AG09309 (cell line): ENCODE results near the gene KRT9.

Experiments
- DNase-seq: peaks from one replicate; pipeline ENCODE4 v3.0.0-alpha.2; 2010; ENCODE audit warnings: low read depth
- H3K4me3 ChIP-seq: 2 replicates; pipeline ENCODE4 v1.5.1; 2011; ENCODE audit warnings: mild to moderate bottlenecking, low read depth, low read length, moderate library complexity; ENCODE audit not compliant: control insufficient read depth
- TF ChIP-seq, protein P1 (sequence below): IDR thresholded peaks from 2 replicates; pipeline ENCODE4 v1.5.1; 2011; ENCODE audit warnings: mild to moderate bottlenecking, low read depth, low read length, inconsistent platforms; ENCODE audit not compliant: insufficient read depth, control insufficient read depth; ENCODE audit errors: missing control alignments

Gene KRT9

DNA sequence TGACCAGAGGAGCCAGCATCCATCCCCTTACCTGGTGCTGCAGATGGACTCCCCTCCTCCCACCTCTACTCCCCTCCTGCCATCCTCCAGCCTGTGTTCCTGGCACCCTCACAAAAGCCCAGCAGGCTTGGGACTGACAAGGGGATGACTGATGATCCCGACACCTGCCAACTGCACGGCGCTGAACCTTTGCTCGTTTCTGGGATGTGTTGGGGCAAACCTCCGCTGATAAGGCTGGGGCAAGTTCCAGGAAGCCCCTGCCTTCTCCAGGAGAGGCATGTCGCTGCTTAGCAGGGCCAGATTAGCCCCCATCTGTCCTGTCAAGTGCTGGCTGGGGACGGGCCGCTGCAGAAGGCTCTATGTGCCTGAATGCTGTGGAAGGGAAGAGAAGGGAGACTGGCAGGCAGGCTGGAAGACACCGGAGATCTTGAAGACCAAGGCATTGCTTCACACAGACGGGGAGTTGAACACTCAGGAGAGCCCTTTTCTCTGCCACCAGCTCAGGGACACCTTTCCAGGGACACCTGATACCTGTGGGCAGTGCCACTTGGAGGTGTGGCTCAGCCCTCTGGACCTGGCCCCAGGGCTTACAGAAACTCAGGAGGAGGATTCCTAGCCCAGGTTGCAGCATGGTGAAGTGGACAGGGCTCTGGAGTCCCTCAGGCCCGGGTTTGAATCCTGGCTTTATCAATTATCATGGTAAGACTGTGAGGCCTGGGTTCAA is 52.2 kb downstream of the KRT9 start:
- DNase-seq, result no peak
- TF ChIP-seq, protein P1, sequence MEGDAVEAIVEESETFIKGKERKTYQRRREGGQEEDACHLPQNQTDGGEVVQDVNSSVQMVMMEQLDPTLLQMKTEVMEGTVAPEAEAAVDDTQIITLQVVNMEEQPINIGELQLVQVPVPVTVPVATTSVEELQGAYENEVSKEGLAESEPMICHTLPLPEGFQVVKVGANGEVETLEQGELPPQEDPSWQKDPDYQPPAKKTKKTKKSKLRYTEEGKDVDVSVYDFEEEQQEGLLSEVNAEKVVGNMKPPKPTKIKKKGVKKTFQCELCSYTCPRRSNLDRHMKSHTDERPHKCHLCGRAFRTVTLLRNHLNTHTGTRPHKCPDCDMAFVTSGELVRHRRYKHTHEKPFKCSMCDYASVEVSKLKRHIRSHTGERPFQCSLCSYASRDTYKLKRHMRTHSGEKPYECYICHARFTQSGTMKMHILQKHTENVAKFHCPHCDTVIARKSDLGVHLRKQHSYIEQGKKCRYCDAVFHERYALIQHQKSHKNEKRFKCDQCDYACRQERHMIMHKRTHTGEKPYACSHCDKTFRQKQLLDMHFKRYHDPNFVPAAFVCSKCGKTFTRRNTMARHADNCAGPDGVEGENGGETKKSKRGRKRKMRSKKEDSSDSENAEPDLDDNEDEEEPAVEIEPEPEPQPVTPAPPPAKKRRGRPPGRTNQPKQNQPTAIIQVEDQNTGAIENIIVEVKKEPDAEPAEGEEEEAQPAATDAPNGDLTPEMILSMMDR, result no peak
- no peak overlapping the region for H3K4me3 ChIP-seq

DNA sequence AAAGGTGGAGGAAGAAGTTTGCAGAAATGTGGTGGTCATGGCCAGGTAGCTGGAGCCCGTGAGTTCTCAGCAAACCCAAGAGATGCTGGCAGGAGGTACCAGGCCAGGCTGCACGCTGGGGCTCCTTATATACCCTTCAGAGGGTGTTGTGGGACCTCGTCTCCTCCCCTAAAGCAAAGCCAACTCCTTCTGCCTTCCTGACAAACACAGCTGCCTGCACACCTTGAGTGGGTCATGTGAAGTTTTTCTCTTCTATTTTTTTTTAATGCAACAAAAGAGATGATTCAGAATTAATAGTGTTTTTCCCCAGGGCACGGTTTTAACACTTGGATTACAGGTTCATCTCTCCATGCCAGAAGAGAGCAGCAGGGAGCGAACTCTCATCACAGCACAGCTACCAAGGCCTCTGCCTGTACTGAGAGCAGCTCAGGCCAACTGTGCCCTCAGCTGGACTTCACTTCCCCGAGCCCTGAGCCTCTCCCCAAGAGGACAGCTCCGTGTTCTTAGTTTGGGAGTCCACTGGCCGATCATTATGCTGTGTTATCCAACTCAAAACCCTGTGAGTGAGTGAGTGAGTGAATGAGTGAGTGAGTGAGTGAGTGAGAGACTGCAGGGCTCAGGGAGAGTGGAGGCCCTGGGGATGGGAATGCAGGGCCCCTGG is 52.9 kb downstream of the KRT9 start, which contains the start of gene KRT15:
Gene KRT15 (minus strand): TSS at position 102 of the 661 bp plus-strand sequence. CDS start 63 bp downstream, at position 39.
- no peak for DNase-seq
- TF ChIP-seq, protein P1, result peak; percentile 21
- no peak within 1 kb of the TSS for H3K4me3 ChIP-seq

GRCh38 chr17:41518031-41518430 is 53.8 kb downstream of the KRT9 start:
- DNase-seq, result no peak
- TF ChIP-seq, protein P1, result no peak
- H3K4me3 ChIP-seq, result no peak overlapping the region

DNA sequence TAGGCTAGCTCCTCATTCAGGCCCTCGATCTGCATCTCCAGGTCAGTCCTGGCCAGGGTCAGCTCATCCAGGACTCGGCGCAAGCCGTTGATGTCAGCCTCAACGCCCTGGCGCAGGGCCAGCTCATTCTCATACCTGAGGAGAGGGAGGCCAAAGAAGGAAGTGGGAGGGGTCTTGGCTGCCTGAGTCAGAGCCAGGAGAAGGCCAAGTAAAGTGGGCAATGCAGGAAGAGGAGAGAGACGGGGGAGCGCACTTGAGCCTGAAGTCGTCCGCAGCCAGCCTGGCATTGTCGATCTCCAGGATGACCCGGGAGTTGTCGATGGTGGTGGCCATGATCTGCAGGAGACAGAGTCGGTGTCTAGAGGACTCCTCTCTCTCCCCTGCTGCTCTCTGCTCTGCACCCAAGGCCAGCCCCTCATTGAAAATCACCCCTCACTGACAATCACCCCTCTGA is 55.0 kb downstream of the KRT9 start:
- no peak for DNase-seq
- H3K4me3 ChIP-seq, result no peak overlapping the region
- TF ChIP-seq, protein P1, result no peak

- TF ChIP-seq, protein P1, result no peak
- no peak overlapping the region for H3K4me3 ChIP-seq
- DNase-seq, result no peak
Measured at GRCh38 chr17:41516147-41516829, 55.6 kb downstream of the KRT9 start.
